ENCODE results near the gene ATF6B.

Gene ATF6B

DNA sequence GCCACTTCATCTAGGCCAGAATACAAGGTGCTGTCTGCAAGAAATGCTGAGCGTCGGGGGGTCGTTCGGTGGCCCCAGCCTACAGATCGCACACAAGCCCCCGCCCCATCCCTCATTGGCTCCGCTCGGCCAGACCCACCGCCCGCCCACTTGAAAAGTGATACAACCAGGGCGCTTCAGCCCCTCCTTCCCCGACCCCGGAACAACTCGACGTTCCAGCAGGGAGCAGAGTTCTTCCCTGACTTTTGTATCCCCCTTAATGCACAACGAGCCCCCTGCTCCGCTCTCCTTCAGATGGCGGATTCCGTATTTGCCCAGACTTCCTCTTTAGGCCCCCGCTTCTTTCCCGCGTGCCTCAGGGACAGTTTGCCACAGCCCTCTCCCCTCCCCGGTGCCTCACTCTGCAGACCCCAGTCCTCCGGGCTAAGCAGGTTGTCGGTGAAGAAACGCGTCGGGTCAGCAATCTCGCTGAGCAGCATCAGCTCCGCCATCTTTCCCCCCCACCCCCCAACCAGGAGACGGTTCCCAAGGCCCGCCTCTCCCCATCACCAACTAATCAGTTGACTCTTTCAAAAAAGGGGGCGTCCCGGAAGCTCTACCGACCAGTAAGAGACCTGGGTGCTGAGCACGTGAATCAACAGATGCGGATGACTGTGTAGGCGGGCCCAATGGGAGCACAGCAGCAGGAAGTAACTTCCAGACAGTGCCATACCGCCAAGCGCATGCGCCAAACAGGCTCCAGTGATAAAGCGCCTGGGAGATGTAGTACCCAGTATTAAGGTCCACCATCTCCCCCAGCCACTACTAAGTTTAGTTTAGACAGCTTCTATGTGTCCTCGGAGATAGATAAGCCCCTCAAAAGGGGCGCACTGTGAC lies at the start of gene ATF6B:
ATF6B (minus strand) TSS at position 530 of the 876 bp plus-strand sequence; CDS start at position 491, 39 bp downstream.
- DNase-seq (ENCODE audit: low read depth, low spot score), result peak; percentile 97

DNA sequence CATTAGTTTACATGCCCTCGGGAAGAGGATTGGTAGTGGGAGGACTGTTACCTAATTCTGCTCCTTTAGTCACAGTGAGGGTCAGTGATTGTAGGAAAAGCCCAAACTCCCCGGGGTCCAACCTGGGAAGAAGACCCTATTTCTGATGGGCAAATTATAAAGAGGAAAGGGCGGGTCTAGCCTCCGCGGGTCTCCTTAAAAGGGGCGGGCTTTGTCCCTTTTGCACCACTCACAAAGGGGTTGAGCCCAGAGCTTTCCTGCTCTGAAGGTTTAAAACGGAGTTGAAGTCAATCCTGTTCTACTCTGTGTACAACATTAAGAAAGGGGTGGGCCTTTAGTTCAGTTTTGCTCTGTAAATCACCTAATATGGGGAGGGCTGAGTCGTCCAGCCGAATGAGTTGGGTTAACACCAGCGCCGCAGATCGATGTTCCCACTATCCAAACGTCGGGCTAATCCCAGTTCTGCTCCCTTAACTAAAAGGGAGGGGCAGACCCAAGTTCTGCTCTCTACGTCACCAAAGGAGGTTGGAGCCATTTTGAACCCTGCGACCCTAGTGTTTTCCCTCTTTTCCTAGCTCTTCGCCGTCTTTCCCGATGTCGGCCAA lies 49.2 kb upstream of the ATF6B start:
- DNase-seq (ENCODE audit: low read depth, low spot score), result no peak

DNA sequence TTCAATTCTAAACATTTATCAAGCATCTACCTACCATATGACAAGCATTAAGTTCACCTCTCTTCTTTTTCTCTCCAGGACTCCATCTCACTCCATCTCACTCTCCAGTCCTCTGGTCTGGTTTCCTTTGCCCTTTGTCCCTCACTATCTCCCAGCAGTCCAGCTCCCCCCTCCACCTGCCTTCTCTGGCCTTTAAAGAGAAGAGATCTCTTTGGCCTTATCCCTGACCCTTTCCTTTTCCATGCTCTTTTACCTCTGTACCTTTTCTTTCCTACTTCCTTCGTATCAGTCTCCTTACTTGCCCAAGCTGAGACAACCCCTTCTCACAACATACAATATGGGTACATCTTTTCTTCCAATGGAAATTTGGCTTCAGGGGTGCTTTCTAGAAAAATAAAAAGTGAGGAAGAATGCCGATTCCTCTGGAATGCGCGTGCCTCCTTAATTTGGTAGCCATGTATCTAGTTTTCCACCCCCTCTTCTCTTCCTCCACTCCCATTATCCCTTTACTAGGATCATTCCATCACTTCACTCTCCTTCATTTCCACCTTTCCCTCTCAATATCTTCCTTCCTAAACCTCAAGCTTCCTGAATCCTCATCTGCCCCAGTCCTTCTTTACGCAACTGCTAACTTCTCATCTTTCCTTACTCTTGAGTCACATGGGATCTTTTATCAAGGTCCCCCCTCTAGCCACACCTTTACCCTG lies 48.6 kb upstream of the ATF6B start:
- no peak for DNase-seq (ENCODE audit: low read depth, low spot score)

DNA sequence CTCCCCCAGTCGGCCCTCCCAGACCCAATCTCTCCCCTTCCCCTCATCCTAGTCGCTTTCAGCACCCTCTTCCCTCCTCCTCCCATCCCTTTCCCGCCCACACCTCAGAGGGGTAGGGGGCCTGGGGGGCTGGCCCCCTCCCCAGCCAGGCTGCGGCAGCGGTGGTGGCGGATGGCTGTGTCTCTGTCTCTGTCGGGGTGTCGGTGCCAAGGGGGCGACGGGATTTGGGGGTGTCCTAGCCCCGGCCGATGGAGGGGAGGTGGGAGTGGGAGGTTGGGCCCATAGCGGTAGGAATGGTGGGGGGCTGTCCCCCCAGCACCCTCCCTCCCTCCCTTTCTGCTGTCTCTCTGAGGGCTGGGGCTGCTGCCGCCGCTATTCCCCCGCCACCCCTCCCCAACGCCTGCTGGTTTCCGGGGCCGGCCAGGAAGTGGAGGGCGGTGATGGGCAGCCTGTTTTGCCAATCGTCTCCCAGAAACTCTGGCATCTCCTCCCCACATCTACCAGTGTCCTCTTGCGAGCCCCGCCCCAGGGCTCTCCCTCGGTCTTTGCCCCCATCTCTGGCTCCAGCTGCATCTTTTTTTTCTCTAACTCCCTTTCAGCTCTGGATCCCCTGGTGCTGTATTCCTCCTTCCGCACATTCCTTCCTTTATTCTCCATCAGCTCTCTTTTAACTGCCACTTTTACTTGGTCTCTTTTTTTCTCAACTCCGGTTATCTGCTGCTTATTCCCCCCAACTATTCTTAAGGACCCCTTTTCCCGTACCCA lies 47.8 kb upstream of the ATF6B start, which contains the start of gene AGPAT1:
AGPAT1 (minus strand) TSS at position 374 of the 765 bp plus-strand sequence. CDS start 4,588 bp downstream, outside the sequence.
- DNase-seq (ENCODE audit: low read depth, low spot score), result peak; percentile 98

DNA sequence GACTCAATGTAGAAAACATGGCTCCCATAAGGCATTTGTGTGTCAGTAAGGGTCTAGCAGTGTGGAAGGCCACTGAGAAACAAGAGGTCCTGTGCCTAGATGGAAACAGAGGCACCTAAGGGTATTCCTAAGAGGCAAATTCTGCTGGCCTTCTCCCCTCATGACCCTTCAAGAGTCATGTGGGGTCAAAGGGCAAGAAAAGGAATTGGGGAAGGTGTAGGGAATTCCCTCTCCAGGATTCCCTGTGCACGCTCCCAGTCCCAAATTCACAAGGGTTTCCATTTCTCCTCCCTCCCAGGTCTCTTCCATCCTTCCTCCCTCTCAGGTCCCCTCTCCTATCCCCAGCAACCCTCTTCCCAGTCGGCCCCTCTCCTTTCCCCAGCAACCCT lies 47.3 kb upstream of the ATF6B start:
- no peak for DNase-seq (ENCODE audit: low read depth, low spot score)

DNA sequence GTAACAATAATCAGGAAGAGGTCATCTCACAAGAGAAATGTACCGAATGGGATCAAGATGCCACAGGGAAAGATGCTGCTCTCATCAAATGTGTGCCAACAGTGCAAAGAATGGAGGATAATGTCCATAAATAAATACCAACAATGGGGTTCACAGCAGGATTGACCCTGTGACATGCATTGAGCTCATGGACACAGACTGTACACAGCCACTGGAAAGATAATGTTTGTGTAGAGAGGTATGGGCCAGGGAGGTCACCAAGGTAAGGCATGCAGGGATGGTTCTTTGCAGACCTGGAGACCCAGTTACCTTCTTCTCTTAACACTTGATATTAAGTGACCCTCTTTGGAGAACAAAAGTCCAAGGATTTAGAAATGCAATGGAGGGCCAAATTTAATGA lies 46.4 kb upstream of the ATF6B start:
- no peak for DNase-seq (ENCODE audit: low read depth, low spot score)

DNA sequence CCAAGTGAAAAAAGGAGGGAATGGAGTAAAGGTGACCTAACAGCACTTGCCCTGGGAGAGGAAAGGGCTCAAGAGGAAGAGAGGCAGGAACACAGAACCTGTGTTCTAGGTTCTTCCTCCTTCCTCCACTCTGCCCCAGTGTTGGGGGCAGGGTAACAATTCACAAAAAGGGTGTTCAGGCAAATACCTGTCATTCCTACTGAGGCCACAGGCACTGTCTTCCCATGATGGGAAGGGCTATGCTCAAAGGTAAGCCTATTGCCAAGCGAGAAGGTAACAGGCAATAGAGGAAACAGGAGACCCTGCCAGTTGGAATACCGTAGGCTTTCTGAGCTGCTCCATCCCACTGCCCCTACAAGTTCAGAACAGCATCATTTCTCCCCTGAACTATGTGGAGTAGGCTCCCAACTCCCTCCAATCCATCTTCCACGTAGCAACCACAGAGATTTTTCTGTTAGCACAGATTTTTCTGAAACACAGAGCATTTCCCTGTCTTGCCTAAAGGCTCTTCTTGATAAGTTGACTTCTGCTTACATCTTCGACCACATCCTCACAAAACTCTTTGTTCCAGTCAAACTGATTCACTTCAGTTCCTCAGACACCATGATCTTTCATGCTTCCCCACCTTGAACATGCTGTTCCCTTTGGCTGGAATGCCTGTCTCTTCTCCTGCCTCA lies 45.1 kb upstream of the ATF6B start:
- DNase-seq (ENCODE audit: low read depth, low spot score), result peak; percentile 47

DNA sequence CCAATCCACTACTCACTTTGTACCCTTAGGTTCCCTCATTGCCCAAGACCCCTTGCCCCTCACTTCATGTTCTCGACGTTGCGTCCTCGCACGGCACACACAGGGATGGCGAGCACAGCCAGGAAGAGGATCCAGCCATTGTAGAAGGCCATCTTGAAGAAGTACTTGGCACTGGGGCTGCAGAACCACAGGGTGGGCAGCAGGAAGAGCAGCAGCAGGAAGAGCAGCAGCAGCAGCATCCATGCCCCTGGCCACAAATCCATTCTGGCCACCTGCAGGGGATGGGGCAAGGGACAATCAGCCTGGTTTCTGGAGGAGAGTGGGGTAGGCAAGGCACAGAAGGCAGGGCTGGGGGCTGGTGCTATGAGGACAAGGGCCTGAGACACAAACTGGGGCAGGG lies 43.2 kb upstream of the ATF6B start:
- no peak for DNase-seq (ENCODE audit: low read depth, low spot score)

DNA sequence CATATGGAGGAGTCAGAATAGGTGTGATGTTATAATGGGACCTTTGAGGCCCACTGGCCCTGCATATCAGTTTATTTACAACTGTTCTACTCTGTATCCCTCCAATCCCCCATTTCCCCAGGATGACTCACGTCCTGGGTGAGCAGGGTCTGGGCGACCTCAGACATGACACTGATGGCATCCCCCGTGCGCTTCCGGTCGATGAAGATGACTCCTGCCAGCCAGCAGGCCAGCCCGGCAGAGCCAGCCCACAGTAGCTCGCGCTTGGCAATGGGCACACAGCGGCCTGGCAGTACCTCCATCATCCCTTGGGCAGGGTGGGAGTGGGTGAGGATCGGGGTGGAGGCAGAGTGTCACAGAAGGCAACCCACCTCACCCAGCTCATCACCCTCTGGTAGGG lies 42.2 kb upstream of the ATF6B start:
- no peak for DNase-seq (ENCODE audit: low read depth, low spot score)

DNA sequence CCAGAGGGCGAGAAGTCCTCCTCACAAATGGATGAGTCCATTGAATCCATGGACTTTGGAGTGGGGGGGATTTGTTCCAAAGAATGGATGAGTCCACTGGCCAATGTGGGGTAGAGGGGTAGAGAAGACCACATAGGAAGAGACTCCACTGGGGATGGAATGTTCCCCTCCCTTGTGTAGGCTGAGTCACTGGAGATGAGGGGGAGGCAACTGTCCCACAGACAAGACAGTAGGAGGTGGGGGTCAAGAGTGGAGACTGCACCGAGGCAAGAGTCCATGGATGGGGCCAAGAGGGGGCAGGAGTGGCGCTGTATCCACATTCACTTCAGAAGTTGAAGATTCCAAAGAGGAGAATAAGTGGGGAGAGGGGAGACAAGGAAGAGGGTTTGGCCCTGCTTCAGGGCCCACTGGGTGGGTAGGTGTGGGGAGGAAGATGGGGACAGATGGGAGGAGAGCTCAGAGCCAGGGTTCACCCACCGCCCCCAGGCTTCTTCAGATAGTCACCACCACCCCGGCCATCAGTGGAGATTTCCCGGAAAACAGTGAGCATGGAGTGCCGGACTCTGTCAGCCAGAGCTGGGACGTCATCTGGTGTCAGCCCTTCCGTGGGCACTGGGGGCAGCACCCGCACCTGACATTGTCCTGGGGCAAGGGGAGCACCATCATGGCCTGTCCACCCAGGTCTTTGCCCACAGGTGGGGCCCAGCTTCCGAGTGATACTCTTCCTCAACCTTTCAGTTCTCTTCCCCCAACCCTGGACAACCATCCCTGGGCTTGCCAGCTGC lies 41.0 kb upstream of the ATF6B start:
- DNase-seq (ENCODE audit: low read depth, low spot score), result no peak

DNA sequence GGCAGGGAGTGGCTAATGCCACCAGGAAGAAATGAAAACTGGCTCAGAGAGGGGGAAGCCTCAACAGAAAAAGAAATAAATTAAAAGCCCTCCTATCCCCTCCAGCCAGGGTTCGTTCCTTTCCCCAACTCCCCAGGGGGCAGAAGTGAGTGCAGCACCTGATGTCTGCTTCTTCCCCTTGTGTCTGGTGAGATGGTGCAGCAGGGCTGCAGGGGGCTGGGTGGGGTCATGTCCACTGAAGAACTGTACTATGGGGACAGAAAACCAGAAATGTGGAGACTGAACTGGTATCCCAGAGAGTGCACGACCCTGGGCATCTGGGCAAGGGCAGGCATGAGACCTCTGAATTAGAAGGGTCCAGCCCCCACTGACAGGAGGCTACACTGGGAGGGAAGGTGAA lies 40.3 kb upstream of the ATF6B start:
- no peak for DNase-seq (ENCODE audit: low read depth, low spot score)

DNA sequence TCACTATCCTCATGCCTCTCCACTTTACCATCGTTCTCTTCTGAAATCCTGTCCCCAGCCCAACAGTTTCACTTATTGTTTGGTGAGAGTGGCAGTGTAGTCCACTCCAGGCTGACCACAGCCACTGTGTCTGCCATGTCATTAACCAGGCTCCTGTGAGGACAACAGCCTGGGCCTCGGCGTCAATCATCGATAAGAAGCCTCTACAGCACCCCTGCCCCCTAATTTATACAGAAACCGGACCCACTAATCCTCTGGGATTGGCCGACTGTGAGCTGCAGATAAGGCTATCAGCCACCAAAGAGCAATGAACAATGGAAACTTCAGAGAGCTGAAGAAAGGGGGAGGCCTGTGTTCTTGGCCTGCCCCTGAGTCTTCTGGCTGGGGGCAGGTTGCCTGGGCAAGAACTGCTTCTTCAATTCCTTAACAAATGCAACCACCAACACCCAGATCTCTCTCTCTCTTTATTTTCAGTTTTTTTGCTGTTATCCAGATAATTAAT lies 39.8 kb upstream of the ATF6B start:
- no peak for DNase-seq (ENCODE audit: low read depth, low spot score)

DNA sequence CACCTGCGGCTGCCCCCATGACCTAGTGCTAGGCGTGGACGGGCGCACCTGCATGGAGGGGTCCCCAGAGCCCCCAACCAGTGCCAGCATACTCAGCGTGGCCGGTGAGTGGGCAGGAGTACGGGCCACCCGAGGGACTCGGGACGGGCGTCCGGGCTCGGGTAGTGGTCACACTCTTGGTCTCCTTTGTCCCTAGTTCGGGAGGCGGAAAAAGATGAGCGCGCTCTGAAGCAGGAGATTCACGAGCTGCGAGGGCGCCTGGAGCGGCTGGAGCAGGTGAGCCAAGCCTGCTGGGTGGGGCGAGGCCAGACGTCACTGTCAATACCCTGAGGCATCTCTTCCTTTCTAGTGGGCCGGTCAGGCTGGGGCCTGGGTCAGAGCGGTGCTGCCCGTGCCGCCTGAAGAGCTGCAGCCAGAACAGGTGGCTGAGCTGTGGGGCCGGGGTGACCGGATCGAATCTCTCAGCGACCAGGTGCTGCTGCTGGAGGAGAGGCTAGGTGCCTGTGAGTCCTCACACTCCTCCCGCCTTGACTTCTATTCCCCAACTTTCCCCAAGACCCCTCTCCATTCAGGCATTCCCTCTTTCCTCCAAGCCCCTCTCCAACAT lies 39.2 kb upstream of the ATF6B start:
- peak; percentile 84 for DNase-seq (ENCODE audit: low read depth, low spot score)

DNA sequence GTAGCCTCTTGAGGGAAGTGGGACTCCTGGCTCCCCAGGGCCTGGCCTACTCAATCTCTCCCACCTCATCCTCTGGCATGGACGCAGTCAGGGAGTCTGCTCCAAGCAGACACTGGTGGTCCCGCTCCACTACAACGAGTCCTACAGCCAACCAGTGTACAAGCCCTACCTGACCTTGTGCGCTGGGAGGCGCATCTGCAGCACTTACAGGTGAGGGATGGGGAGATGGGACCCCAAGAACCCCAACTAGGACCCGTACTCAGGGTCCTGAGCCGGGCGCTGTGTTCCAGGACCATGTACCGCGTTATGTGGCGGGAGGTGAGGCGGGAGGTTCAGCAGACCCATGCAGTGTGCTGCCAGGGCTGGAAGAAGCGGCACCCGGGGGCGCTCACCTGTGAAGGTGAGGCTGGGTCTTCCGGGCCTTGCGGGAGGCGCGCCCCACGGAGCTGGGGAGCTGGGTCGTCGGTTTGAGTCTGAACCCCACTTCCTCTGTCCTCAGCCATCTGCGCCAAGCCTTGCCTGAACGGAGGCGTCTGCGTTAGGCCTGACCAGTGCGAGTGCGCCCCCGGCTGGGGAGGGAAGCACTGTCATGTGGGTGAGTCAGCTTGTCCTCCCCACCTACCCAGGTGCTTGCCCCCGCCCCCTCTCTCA lies 38.5 kb upstream of the ATF6B start:
- DNase-seq (ENCODE audit: low read depth, low spot score), result peak; percentile 59

DNA sequence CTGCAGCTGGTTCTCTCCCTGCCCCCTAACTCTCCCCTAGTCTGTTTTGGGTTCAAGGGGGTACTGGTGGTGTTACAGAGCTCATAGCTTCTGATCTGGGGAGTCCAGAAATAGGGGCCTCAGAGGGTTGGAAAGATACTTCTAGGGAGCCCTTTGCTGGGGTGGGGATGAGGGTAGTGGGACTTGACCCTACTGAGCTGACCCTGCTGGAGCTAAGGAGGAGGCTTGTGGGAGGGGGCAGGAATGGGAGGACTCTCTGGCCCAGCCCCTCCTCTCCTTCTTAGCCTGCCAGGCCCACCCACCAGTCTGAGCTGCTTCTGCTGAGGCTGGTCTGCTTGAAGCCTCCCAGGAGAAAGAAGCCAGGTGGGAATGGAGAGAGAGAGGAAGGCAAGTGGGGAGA lies 36.2 kb upstream of the ATF6B start, which contains the start of gene EGFL8:
EGFL8 (plus strand) TSS at position 301 of the 400 bp plus-strand sequence. CDS start 1,571 bp downstream, outside the sequence.
- DNase-seq (ENCODE audit: low read depth, low spot score), result no peak

DNA sequence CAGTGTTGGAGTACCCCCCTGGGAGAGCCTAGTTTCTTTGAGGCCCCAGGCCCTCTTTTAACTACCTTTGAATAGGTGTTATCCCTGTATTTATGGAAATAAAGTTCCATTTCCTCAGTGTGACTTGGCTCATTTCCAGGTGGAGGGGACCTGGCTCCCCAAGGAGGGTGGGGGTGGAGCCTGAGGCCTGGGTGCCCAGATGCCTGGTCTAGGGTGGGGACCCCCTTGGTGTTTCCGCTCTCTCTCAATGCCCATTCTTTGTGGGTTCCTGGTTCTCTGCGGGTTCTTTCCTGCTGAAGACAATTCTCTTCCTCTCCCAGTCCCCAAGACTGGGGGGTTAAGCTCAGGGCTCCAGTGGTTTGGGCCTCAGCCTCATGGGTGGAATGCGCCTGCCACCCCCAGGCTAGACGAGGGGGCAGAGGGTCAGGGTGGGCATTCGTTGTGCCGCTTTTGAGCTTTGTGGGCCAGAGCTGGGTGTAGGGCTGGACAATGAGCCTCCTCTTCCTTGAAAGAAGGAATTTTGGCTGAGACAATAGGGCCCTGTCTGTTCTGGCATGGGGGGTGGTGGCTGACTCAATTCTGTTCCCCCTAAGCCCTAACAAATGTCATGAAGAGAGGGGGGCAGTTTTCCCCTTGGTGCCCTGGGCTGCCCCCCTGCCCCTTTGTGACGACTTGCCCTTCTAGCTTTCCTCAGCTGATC lies 35.7 kb upstream of the ATF6B start:
- DNase-seq (ENCODE audit: low read depth, low spot score), result no peak

DNA sequence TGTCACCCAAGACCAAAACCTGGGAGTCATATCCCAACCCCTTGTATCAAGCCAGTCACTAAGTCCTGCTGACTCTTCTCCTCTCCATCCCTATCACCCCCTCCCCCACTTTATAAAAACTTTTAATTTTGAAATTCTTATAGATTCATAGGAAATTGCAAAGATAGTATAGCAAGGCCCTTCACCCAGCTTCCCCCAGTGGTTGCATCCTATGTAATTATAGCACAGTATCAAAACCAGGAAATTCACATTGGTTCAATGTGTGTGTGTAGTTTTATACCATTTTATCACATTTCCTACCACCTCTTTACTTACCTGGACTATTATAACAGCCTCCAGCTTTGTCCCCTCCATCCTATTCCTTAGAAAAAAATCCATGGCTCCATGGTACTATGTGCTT lies 30.0 kb upstream of the ATF6B start:
- no peak for DNase-seq (ENCODE audit: low read depth, low spot score)

DNA sequence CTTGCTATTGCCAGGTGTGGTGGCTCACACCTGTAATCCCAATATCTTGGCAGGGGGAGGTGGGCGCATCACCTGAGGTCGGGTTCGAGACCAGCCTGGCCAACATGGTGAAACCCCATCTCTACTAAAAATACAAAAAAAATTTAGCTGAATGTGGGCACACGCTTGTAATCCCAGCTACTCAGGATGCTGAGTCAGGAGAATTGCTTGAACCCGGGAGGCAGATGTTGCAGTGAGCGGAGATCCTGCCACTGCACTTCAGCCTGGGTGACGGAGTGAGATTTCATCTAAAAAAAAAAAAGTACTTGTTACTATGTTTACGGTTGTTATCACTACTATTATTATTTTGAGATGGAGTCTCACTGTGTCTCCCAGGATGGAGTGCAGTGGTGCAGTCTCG lies 28.8 kb upstream of the ATF6B start:
- DNase-seq (ENCODE audit: low read depth, low spot score), result no peak
